Skeletal muscle tissue (tissue), 4 donors: ENCODE measurements around the gene C1orf35. TPM values are rescaled to one million over a fixed set of nuclear protein-coding genes. Genes with fewer than 3 reads are reported as not detected.
A peak's percentile ranks its signal among the peaks of the same experiment; 100 is the strongest.

Experiments
- H3K27ac ChIP-seq: one replicate; pipeline ENCODE4 v1.7.0; 2013; ENCODE audit warnings: mild to moderate bottlenecking, low read depth, low read length, inconsistent platforms
- H3K27me3 ChIP-seq, 3 donors: one replicate each; pipeline ENCODE4 v1.7.0; 2013; ENCODE audit warnings: low read length in 3 of 3; ENCODE audit not compliant: control insufficient read depth in 3 of 3, insufficient read depth in 3 of 3
- H3K36me3 ChIP-seq, 3 donors: one replicate each; pipeline ENCODE4 v1.7.0; 2013; ENCODE audit warnings: low read length in 3 of 3; ENCODE audit not compliant: control insufficient read depth in 3 of 3, insufficient read depth in 3 of 3
- H3K4me1 ChIP-seq, 3 donors: one replicate each; pipeline ENCODE4 v1.7.0; 2013; ENCODE audit warnings: low read length in 3 of 3, mild to moderate bottlenecking in 3 of 3; ENCODE audit not compliant: control insufficient read depth in 3 of 3, insufficient read depth in 3 of 3
- H3K4me3 ChIP-seq, 3 donors: one replicate each; pipeline ENCODE4 v1.7.0; 2013; ENCODE audit warnings: low read length in 3 of 3
- H3K9ac ChIP-seq, 3 donors: one replicate each; pipeline ENCODE4 v1.7.0; 2013; ENCODE audit warnings: low read length in 3 of 3, mild to moderate bottlenecking in 3 of 3, moderate library complexity in 2 of 3, low read depth in 1 of 3
- H3K9me3 ChIP-seq, 3 donors: one replicate each; pipeline ENCODE4 v1.7.0; 2013; ENCODE audit warnings: low read length in 3 of 3; ENCODE audit not compliant: control insufficient read depth in 3 of 3
- total RNA-seq: library from RNA; depleted of rRNA; stranded (reverse); fragments of >200 nt; gene quantifications from one replicate; pipeline ENCODE4 v1.2.3, GENCODE V29; 2014
- donor health status: Osteomylitis.

C1orf35 gene
- total RNA-seq, result 4.7 TPM

GRCh38 chr1:228102791-228103620 lies at the start of gene C1orf35:
TSS of gene C1orf35 (minus strand) at chr1:228103325. CDS start at chr1:228103227, 98 bp downstream.
- peaks cover 26 to 39% (median 35%) of the 10 kb centered on the region in 3 donors for H3K4me1 ChIP-seq
- no peaks in the 10 kb centered on the region for H3K27me3 ChIP-seq
- H3K27ac ChIP-seq, result peak within 1 kb of the TSS; percentile 84
- peak within 1 kb of the TSS; percentile 78 to 86 (median 83) for H3K9ac ChIP-seq
- H3K4me3 ChIP-seq, result peak within 1 kb of the TSS; percentile 75 to 87 (median 85)
- no peaks in the 10 kb centered on the region for H3K9me3 ChIP-seq
- peaks cover 43 to 50% (median 47%) of the 10 kb centered on the region in 3 donors for H3K36me3 ChIP-seq

GRCh38 chr1:228152918-228153258 lies 49.8 kb upstream of the C1orf35 start:
- Histone ChIP-seq H3K4me1 (peaks cover 19 to 31% (median 29%) of the 10 kb centered on the region in 3 donors), H3K9ac (no peak overlapping the region), H3K27ac (no peak overlapping the region)

GRCh38 chr1:228152097-228152917 lies 49.2 kb upstream of the C1orf35 start:
- Histone ChIP-seq H3K9me3 (no peaks in the 10 kb centered on the region), H3K27ac (no peak overlapping the region), H3K4me1 (peaks cover 19 to 31% (median 29%) of the 10 kb centered on the region in 3 donors), H3K36me3 (peaks cover 4 to 12% (median 6%) of the 10 kb centered on the region in 3 donors), H3K27me3 (peaks cover 3 to 8% (median 6%) of the 10 kb centered on the region in 3 donors), H3K9ac (no peak overlapping the region), H3K4me3 (no peak overlapping the region)

More at GRCh38 chr1:228152918-228153258, 49.8 kb upstream of the C1orf35 start:
- Histone ChIP-seq H3K27me3 (peaks cover 8 to 12% (median 10%) of the 10 kb centered on the region in 3 donors), H3K36me3 (peaks cover 0 to 7% (median 3%) of the 10 kb centered on the region in 3 donors), H3K9me3 (no peaks in the 10 kb centered on the region), H3K4me3 (no peak overlapping the region)

GRCh38 chr1:228151180-228151925 lies 48.2 kb upstream of the C1orf35 start:
- Histone ChIP-seq H3K4me1 (peaks cover 19 to 31% (median 29%) of the 10 kb centered on the region in 3 donors), H3K4me3 (no peak overlapping the region), H3K27me3 (peaks cover 0 to 6% (median 0%) of the 10 kb centered on the region in 3 donors), H3K27ac (peak overlapping the region; percentile 47), H3K36me3 (peaks cover 13 to 21% (median 15%) of the 10 kb centered on the region in 3 donors), H3K9ac (peak overlapping the region; percentile 20 to 62 (median 34)), H3K9me3 (no peaks in the 10 kb centered on the region)

GRCh38 chr1:228150461-228151179 lies 47.5 kb upstream of the C1orf35 start:
- no peaks in the 10 kb centered on the region for H3K9me3 ChIP-seq
- peak overlapping the region; percentile 20 to 62 (median 34) for H3K9ac ChIP-seq
- H3K27ac ChIP-seq, result peak overlapping the region; percentile 47
- no peak overlapping the region for H3K4me3 ChIP-seq
- peaks cover 17 to 26% (median 20%) of the 10 kb centered on the region in 3 donors for H3K36me3 ChIP-seq
- H3K4me1 ChIP-seq, result peaks cover 19 to 31% (median 29%) of the 10 kb centered on the region in 3 donors
- no peaks in the 10 kb centered on the region for H3K27me3 ChIP-seq

GRCh38 chr1:228150120-228150460 lies 47.0 kb upstream of the C1orf35 start:
- peak overlapping the region; percentile 47 for H3K27ac ChIP-seq
- H3K4me3 ChIP-seq, result peak overlapping the region in 1 of 3 donors; percentile 35
- peaks cover 19 to 34% (median 29%) of the 10 kb centered on the region in 3 donors for H3K4me1 ChIP-seq
- H3K27me3 ChIP-seq, result no peaks in the 10 kb centered on the region
- H3K36me3 ChIP-seq, result peaks cover 20 to 29% (median 23%) of the 10 kb centered on the region in 3 donors
- H3K9me3 ChIP-seq, result no peaks in the 10 kb centered on the region
- peak overlapping the region in 2 of 3 donors; percentile 34 to 62 for H3K9ac ChIP-seq

- peaks cover 20 to 29% (median 23%) of the 10 kb centered on the region in 3 donors for H3K36me3 ChIP-seq
- H3K4me1 ChIP-seq, result peaks cover 19 to 36% (median 29%) of the 10 kb centered on the region in 3 donors
- H3K27me3 ChIP-seq, result no peaks in the 10 kb centered on the region
Observed at GRCh38 chr1:228149406-228150119, 46.4 kb upstream of the C1orf35 start, which contains the start of gene GJC2. TSS of gene GJC2 (plus strand) at chr1:228149930. CDS start at chr1:228157759, 7,829 bp downstream.

GRCh38 chr1:228148935-228149405 lies 45.8 kb upstream of the C1orf35 start:
- Histone ChIP-seq H3K27ac (peak overlapping the region; percentile 54), H3K4me1 (peaks cover 23 to 42% (median 35%) of the 10 kb centered on the region in 3 donors), H3K27me3 (no peaks in the 10 kb centered on the region), H3K36me3 (peaks cover 20 to 29% (median 23%) of the 10 kb centered on the region in 3 donors), H3K9me3 (no peaks in the 10 kb centered on the region), H3K4me3 (no peak overlapping the region), H3K9ac (peak overlapping the region in 1 of 3 donors; percentile 33)

More at GRCh38 chr1:228149406-228150119, 46.4 kb upstream of the C1orf35 start, which contains the start of gene GJC2:
- Histone ChIP-seq H3K9ac (peak within 1 kb of the TSS in 2 of 3 donors; percentile 45 to 62), H3K27ac (peak within 1 kb of the TSS; percentile 54), H3K9me3 (no peaks in the 10 kb centered on the region), H3K4me3 (peak within 1 kb of the TSS in 1 of 3 donors; percentile 35)
